NK-92 (cell line): ENCODE measurements around the gene IGF2BP2.
"Not testable (repeated sequence)": the region's sequence is repeated elsewhere in the genome, so short reads cannot be mapped to it uniquely, and the experiment has no call there.

ENCODE experiments used
- DNase-seq: peaks from one replicate; lab custom pipeline; 2025; ENCODE audit not compliant: unreplicated experiment; lab: John Stamatoyannopoulos, UW

Gene IGF2BP2

GRCh38 chr3:185838417-185838989 lies 13.7 kb upstream of the IGF2BP2 start:
- DNase-seq = not testable (repeated sequence)

- DNase-seq = no peak
Observed at GRCh38 chr3:185837414-185837813, 12.6 kb upstream of the IGF2BP2 start.

- no peak for DNase-seq
Observed at GRCh38 chr3:185831990-185832389, 7.1 kb upstream of the IGF2BP2 start.

- DNase-seq = no peak
Observed at GRCh38 chr3:185831195-185831594, 6.4 kb upstream of the IGF2BP2 start.

GRCh38 chr3:185830018-185830797 lies 5.4 kb upstream of the IGF2BP2 start:
- DNase-seq = no peak

- DNase-seq = no peak
Observed at GRCh38 chr3:185828755-185829154, 3.9 kb upstream of the IGF2BP2 start.

GRCh38 chr3:185827595-185828344 lies 2.9 kb upstream of the IGF2BP2 start:
- no peak for DNase-seq

- no peak for DNase-seq
Observed at GRCh38 chr3:185825639-185826481, 1.0 kb upstream of the IGF2BP2 start.

GRCh38 chr3:185824051-185825005 lies 514 bp downstream of the IGF2BP2 start:
- DNase-seq = no peak

- no peak for DNase-seq
Observed at GRCh38 chr3:185823078-185824044, 1.5 kb downstream of the IGF2BP2 start.

- DNase-seq = no peak
Observed at GRCh38 chr3:185822221-185823000, 2.4 kb downstream of the IGF2BP2 start.

GRCh38 chr3:185820973-185821758 lies 3.7 kb downstream of the IGF2BP2 start:
- DNase-seq = no peak

GRCh38 chr3:185818267-185818875 lies 6.5 kb downstream of the IGF2BP2 start:
- no peak for DNase-seq

- no peak for DNase-seq
Observed at GRCh38 chr3:185815391-185816282, 9.2 kb downstream of the IGF2BP2 start.

GRCh38 chr3:185813691-185814215 lies 11.1 kb downstream of the IGF2BP2 start:
- DNase-seq = no peak

GRCh38 chr3:185813205-185813604 lies 11.6 kb downstream of the IGF2BP2 start:
- no peak for DNase-seq
